Measurements from ENCODE around the gene FNDC3B.

Gene FNDC3B

DNA sequence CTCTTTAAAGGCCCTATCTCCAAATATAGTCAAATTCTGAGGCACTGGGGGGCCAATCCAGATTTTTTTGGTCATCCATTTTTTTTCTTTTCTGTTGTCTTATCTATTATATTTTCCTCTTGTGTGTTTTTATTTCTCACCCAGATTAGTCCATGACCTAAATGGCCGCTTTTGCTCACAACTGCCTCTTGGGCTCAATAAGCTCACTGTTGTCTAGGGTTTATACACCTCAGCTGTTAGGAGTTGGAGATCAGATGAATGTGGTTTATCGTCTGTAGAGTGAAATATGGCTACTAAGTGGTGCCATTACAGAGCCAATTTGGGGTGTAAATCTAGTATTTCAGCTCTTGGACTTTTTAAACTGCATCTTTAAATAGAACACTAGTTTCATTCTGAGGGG is 235.5 kb downstream of the FNDC3B start:
- FAIRE-seq: no peak
- TF ChIP-seq, protein P1, sequence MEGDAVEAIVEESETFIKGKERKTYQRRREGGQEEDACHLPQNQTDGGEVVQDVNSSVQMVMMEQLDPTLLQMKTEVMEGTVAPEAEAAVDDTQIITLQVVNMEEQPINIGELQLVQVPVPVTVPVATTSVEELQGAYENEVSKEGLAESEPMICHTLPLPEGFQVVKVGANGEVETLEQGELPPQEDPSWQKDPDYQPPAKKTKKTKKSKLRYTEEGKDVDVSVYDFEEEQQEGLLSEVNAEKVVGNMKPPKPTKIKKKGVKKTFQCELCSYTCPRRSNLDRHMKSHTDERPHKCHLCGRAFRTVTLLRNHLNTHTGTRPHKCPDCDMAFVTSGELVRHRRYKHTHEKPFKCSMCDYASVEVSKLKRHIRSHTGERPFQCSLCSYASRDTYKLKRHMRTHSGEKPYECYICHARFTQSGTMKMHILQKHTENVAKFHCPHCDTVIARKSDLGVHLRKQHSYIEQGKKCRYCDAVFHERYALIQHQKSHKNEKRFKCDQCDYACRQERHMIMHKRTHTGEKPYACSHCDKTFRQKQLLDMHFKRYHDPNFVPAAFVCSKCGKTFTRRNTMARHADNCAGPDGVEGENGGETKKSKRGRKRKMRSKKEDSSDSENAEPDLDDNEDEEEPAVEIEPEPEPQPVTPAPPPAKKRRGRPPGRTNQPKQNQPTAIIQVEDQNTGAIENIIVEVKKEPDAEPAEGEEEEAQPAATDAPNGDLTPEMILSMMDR (IDR thresholded peaks at IDR 0.05; ENCODE audit: insufficient read depth, missing control alignments): no peak
- DNase-seq (ENCODE audit: insufficient read length, low spot score): no peak

DNA sequence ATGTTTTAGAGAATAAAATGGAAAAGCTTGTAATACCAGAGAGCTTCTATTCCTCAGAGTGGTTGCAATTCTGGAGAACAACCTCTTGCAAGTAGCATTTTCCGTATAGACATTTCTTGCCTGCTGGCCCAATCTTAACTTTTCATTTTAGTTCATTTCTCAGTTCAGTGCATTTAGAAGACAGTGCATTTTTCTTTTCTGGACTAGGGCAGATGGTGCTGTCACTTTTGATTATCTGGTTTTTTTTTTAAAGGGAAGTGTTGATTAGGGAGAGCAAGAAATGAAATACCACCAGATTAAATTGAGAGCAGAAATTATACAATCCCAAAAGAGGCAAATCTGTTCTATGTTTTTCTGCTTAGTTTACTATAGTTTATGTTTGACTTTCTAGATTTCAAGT is 236.2 kb downstream of the FNDC3B start:
- DNase-seq (ENCODE audit: insufficient read length, low spot score) (no peak), FAIRE-seq (no peak)
- TF ChIP-seq, protein P1 (IDR thresholded peaks at IDR 0.05; ENCODE audit: insufficient read depth, missing control alignments): no peak

DNA sequence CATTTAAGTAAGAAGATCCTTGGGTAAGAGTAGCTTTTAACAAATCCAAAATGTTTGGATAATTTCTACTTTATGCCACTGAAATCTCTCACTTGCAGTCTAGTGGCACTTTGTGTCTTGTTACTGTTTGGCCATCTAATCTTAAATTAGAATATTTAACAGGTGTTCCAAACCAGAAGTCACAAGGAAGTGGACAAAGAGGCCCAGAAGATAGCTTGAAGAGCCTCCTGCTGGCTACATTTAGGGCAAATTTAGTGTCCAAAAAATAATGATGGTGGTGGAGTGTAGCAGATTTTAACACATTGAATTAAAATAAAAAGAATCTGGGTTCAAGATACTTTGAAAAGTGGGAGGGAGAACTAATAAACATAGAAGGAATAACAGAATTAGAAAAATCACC is 236.7 kb downstream of the FNDC3B start:
- FAIRE-seq (no peak), DNase-seq (ENCODE audit: insufficient read length, low spot score) (no peak)
- TF ChIP-seq, protein P1 (IDR thresholded peaks at IDR 0.05; ENCODE audit: insufficient read depth, missing control alignments): no peak

DNA sequence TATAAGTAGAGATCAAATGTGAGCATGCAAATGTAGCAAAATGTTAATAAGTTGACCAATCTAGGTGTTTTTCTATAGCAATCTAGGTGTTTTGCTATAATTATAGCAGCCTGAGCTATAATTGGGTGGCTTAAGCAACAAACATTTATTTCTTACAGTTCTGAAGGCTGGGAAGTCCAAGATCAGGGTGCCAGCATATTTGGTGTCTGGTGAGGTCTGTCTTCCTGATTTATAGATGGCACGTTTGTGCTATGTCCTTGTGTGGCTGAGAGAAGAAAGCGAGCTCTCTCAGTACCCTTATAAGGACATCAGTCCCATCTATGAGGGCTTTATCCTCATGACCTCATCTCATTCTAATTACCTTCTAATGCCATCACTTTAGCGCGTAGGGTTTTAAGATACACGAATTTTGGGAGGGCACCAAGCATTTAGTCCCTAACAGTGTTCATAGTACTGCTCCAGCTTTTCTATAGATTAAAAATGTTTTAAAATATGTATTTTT is 237.8 kb downstream of the FNDC3B start:
- DNase-seq (ENCODE audit: insufficient read length, low spot score): no peak
- FAIRE-seq: no peak

DNA sequence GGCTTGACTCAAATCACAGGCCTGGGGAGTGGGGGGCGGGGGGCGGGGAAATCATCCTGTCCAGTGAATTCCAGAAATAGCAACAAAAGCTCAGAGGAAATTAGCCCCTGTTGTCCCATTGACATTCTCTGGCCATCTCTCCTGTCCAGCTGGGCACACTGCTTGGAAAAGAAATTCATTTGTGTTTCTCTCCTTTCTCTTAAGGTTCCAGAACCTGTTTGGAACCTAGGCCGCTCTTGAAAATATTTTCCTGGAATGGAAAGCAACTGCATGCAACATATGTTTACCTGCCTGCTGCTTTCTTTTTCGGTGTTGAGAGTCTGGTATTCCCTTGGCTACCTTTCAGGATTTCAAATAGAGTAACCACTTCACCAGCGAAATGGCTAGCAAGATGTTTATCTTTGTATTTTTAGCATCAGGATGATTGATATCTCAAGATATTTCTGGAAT is 239.8 kb downstream of the FNDC3B start:
- FAIRE-seq: no peak
- no peak for DNase-seq (ENCODE audit: insufficient read length, low spot score)
- TF ChIP-seq, protein P1 (IDR thresholded peaks at IDR 0.05; ENCODE audit: insufficient read depth, missing control alignments): no peak

More for the DNA sequence above, 237.8 kb downstream of the FNDC3B start:
- TF ChIP-seq, protein P1 (IDR thresholded peaks at IDR 0.05; ENCODE audit: insufficient read depth, missing control alignments): no peak

DNA sequence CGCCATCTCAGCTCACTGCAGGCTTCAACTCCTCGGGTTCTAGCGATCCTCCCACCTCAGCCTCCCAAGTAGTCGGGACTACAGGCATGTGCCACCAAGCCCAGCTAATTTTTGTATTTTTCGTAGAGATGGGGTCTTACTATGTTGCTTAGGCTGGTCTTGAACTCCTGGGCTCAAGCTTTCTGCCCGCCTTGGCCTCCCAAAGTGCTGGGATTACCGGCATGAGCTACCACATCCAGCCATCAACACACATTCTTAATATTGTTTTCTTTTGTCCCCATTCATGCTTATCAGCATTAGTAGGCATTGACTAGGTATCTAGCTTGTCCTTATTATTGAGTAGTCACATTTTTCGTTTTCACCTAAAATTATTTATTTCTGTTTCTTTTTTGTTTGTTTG is 240.6 kb downstream of the FNDC3B start:
- FAIRE-seq: no peak

DNA sequence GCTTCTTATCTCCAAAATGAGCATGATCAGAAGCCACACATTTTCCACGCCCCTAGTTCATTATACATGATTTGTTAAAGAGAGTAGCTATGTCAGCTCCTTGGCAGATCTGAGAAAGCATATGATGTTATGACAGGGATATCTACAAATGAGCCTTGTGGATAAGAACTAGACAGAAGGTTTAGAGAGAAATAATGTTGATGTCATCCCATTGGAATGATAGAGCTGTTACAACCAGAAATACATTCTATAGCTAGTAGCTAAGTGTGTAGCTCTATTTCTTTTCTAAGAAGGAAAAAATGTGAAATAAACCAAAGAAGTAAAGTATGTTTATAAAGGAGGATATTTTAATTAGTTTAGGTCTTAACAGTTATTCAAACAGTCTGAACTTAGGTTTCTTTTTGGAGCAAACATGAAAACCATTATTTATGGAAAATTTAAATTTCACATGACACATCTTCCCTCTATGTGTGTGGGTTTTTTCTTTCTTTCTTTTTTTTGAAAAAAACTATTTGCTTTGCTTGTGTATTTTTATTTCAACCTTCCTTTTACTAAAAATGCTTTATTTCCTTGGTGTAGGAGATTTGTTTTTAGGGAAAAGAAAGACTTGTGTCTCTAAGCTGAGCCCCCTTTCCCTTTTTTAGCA is 241.2 kb downstream of the FNDC3B start:
- TF ChIP-seq, protein P1 (IDR thresholded peaks at IDR 0.05; ENCODE audit: insufficient read depth, missing control alignments): no peak
- DNase-seq (ENCODE audit: insufficient read length, low spot score) (no peak), FAIRE-seq (no peak)

More for the DNA sequence above, 240.6 kb downstream of the FNDC3B start:
- DNase-seq (ENCODE audit: insufficient read length, low spot score): no peak
- TF ChIP-seq, protein P1 (IDR thresholded peaks at IDR 0.05; ENCODE audit: insufficient read depth, missing control alignments): no peak
